A673 (cell line): ENCODE measurements around the gene SAFB2. TPM values are rescaled to one million over a fixed set of nuclear protein-coding genes. Genes with fewer than 3 reads are reported as not detected.

Experiments
- BruUV-seq: library from RNA; stranded (reverse); fragments of 400-500 nt; replicated peaks from 2 replicates; lab custom pipeline; 2021; lab: Mats Ljungman, UMichigan
- CTCF ChIA-PET: fragments of 300-600 bp; sonication (Branson Sonifier 250); formaldehyde crosslinking; loops from one replicate; lab custom pipeline; 2022; ENCODE audit warnings: antibody characterized with exemption; lab: Charles Lee
- POLR2A ChIA-PET: fragments of 300-600 bp; sonication (Branson Sonifier 250); formaldehyde crosslinking; loops from one replicate; lab custom pipeline; 2022; ENCODE audit warnings: antibody characterized with exemption; ENCODE audit not compliant: low non-redundant PET; lab: Charles Lee
- DNase-seq: peaks from one replicate; pipeline ENCODE4 v3.0.0-alpha.2; 2015; ENCODE audit warnings: low spot score
- H3K27ac ChIP-seq: fragments of 200-600 bp; sonication (generic); 2 replicates; pipeline ENCODE4 v1.5.1; 2016; ENCODE audit warnings: mixed run types, low read depth, mild to moderate bottlenecking, mixed read lengths, antibody characterized with exemption, low read length; ENCODE audit not compliant: poor library complexity, severe bottlenecking
- H3K27me3 ChIP-seq: fragments of 200-600 bp; sonication (generic); replicated peaks from 2 replicates; pipeline ENCODE4 v1.6.1; 2017; ENCODE audit warnings: mixed run types, low read depth, mild to moderate bottlenecking, mixed read lengths, antibody characterized with exemption, low read length; ENCODE audit not compliant: insufficient read depth, poor library complexity
- H3K36me3 ChIP-seq: fragments of 200-600 bp; sonication (generic); 2 replicates; pipeline ENCODE4 v1.6.1; 2016; ENCODE audit warnings: mixed run types, mild to moderate bottlenecking, mixed read lengths, antibody characterized with exemption, low read length; ENCODE audit not compliant: insufficient read depth, poor library complexity, severe bottlenecking
- H3K4me1 ChIP-seq: fragments of 200-600 bp; sonication (generic); 2 replicates; pipeline ENCODE4 v1.6.1; 2017; ENCODE audit warnings: mixed run types, mild to moderate bottlenecking, mixed read lengths, antibody characterized with exemption, low read length; ENCODE audit not compliant: insufficient read depth, poor library complexity, severe bottlenecking
- H3K4me3 ChIP-seq: fragments of 200-600 bp; sonication (generic); 2 replicates; pipeline ENCODE4 v1.5.1; 2016; ENCODE audit warnings: low read depth, mixed run types, mild to moderate bottlenecking, mixed read lengths, low read length; ENCODE audit not compliant: poor library complexity, severe bottlenecking
- H3K9me3 ChIP-seq: fragments of 200-600 bp; sonication (generic); 2 replicates; pipeline ENCODE4 v1.6.1; 2016; ENCODE audit warnings: mixed run types, low read depth, mild to moderate bottlenecking, mixed read lengths, antibody characterized with exemption, low read length; ENCODE audit not compliant: poor library complexity, severe bottlenecking
- EZH2 ChIP-seq: fragments of 200-600 bp; sonication (generic); IDR thresholded peaks from 2 replicates; pipeline ENCODE4 v1.6.1; 2017; ENCODE audit warnings: borderline replicate concordance, low read depth, mild to moderate bottlenecking, mixed read lengths, antibody characterized with exemption, low read length; ENCODE audit not compliant: poor library complexity, severe bottlenecking
- intact Hi-C: fragments of 100-400 bp; cut with micrococcal nuclease; formaldehyde crosslinking; loops from one replicate; pipeline ENCODE4 v1.10.0; 2022; ENCODE audit not compliant: unreplicated experiment
- total RNA-seq: library from RNA; stranded (reverse); gene quantifications from 2 replicates; pipeline ENCODE4 v1.2.3, GENCODE V29; 2021
- TF ChIP-seq, protein P1 (sequence below): fragments of 300-800, 200-600 bp; sonication (generic); conservative IDR thresholded peaks from 2 replicates; pipeline ENCODE4 v1.5.1; 2017; ENCODE audit warnings: low read depth, mild to moderate bottlenecking, antibody characterized with exemption, low read length, moderate library complexity, mixed read lengths

Gene SAFB2
- total RNA-seq, 1 experiment from 2014 or later = 153 TPM

DNA sequence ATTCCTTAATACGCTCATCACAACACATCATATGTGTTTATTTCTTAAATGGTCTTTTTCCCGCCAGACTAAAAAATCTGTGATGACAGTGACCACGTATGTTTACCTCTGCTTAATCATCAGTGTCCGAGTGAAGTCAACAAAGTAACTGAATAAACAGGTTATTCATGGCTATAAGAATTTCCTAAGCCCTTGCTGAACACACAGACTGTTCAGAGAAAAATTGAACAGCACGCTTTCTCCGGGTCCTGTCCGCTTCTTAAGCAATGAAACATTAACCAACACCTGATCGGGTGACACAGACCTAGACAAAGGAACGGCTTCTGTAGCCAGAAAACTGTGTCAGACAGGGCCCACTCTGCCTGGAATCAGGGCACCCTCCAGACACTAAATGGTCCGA is 14.3 kb downstream of the SAFB2 start:
- H3K4me1 ChIP-seq = no peaks in the 10 kb centered on the region
- POLR2A ChIA-PET = no interaction called here
- BruUV-seq = no TSS peak
- H3K9me3 ChIP-seq = no peaks in the 10 kb centered on the region
- H3K27ac ChIP-seq = no peak overlapping the region
- TF ChIP-seq EZH2 = no peak
- TF ChIP-seq, protein P1, sequence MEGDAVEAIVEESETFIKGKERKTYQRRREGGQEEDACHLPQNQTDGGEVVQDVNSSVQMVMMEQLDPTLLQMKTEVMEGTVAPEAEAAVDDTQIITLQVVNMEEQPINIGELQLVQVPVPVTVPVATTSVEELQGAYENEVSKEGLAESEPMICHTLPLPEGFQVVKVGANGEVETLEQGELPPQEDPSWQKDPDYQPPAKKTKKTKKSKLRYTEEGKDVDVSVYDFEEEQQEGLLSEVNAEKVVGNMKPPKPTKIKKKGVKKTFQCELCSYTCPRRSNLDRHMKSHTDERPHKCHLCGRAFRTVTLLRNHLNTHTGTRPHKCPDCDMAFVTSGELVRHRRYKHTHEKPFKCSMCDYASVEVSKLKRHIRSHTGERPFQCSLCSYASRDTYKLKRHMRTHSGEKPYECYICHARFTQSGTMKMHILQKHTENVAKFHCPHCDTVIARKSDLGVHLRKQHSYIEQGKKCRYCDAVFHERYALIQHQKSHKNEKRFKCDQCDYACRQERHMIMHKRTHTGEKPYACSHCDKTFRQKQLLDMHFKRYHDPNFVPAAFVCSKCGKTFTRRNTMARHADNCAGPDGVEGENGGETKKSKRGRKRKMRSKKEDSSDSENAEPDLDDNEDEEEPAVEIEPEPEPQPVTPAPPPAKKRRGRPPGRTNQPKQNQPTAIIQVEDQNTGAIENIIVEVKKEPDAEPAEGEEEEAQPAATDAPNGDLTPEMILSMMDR = no peak
- no peak for DNase-seq
- intact Hi-C loops = no loop called here
- CTCF ChIA-PET = no interaction called here
- no peaks in the 10 kb centered on the region for H3K27me3 ChIP-seq
- no peak overlapping the region for H3K4me3 ChIP-seq
- peaks cover 87% of the 10 kb centered on the region for H3K36me3 ChIP-seq

GRCh38 chr19:5607318-5608275 is 15.0 kb downstream of the SAFB2 start:
- BruUV-seq = no TSS peak
- peaks cover 86% of the 10 kb centered on the region for H3K36me3 ChIP-seq
- no peak for DNase-seq
- H3K27me3 ChIP-seq = no peaks in the 10 kb centered on the region
- POLR2A ChIA-PET = no interaction called here
- no peaks in the 10 kb centered on the region for H3K9me3 ChIP-seq
- TF ChIP-seq, protein P1 = no peak
- TF ChIP-seq EZH2 = no peak
- H3K4me3 ChIP-seq = no peak overlapping the region
- intact Hi-C loops = no loop called here
- H3K4me1 ChIP-seq = no peaks in the 10 kb centered on the region
- CTCF ChIA-PET = no interaction called here
- H3K27ac ChIP-seq = no peak overlapping the region

DNA sequence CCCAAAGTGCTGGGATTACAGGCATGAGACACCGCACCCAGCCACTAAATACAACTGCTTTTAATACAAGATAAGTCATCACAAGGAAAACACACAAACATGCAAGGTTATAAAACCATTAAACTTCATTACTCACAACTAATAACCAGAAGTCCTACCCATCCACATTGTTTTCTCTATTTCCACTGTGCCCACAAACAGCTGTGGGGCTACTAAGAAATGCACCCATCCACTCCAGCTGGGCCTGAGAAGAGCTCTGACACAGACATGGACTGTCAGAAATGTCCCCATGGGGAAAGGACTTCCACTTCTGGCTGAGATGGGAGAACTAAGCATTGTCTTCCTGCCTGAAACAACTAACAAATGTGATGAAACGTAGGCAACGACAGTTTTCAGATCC is 17.2 kb downstream of the SAFB2 start:
- Histone ChIP-seq H3K4me1 (no peaks in the 10 kb centered on the region), H3K36me3 (peaks cover 88% of the 10 kb centered on the region), H3K4me3 (no peak overlapping the region), H3K27ac (no peak overlapping the region), H3K27me3 (no peaks in the 10 kb centered on the region), H3K9me3 (no peaks in the 10 kb centered on the region)
- no TSS peak for BruUV-seq
- ChIA-PET POLR2A (no interaction called here), CTCF (no interaction called here)
- intact Hi-C loops = no loop called here
- DNase-seq = no peak
- no peak for TF ChIP-seq EZH2
- TF ChIP-seq, protein P1 = no peak
